Measurements from ENCODE around the gene AKR1E2. TPM values are rescaled to one million over a fixed set of nuclear protein-coding genes. Genes with fewer than 3 reads are reported as not detected.

AKR1E2 gene
- total RNA-seq, 3 donors from 2014 or later (not counting 1 experiment from before 2014, with no cell fraction given), result 0.56 to 4.0 (median 3.7) TPM

GRCh38 chr10:4849555-4850242, 23.7 kb downstream of the AKR1E2 start:
- Mint-ChIP-seq H3K36me3 (no peaks in the 10 kb centered on the region), H3K27ac (no peak overlapping the region), H3K4me3 (no peak overlapping the region), H3K27me3 (ENCODE audit: low read depth in 2 of 2) (no peaks in the 10 kb centered on the region), H3K9me3 (no peaks in the 10 kb centered on the region), H3K4me1 (peaks cover 0 to 13% of the 10 kb centered on the region in 2 donors)
- Histone ChIP-seq H3K27ac (ENCODE audit: low read length) (no peak overlapping the region), H3K9me3 (ENCODE audit: control insufficient read depth, insufficient read depth, low read length) (no peaks in the 10 kb centered on the region), H3K36me3 (ENCODE audit: control insufficient read depth, insufficient read depth, low read length) (no peaks in the 10 kb centered on the region), H3K4me3 (ENCODE audit: low read length) (no peak overlapping the region), H3K4me1 (ENCODE audit: control insufficient read depth, insufficient read depth, low read length) (peaks cover 4% of the 10 kb centered on the region), H3K27me3 (ENCODE audit: control insufficient read depth, insufficient read depth, low read length) (no peaks in the 10 kb centered on the region)
- intact Hi-C loops (cut with micrococcal nuclease), result loop anchor here (1.0 to 5.0 kb wide), 6 partner anchors 243 to 774 kb away; partner anchors contain the start of gene AKR1C3
- TF ChIP-seq, protein P1, sequence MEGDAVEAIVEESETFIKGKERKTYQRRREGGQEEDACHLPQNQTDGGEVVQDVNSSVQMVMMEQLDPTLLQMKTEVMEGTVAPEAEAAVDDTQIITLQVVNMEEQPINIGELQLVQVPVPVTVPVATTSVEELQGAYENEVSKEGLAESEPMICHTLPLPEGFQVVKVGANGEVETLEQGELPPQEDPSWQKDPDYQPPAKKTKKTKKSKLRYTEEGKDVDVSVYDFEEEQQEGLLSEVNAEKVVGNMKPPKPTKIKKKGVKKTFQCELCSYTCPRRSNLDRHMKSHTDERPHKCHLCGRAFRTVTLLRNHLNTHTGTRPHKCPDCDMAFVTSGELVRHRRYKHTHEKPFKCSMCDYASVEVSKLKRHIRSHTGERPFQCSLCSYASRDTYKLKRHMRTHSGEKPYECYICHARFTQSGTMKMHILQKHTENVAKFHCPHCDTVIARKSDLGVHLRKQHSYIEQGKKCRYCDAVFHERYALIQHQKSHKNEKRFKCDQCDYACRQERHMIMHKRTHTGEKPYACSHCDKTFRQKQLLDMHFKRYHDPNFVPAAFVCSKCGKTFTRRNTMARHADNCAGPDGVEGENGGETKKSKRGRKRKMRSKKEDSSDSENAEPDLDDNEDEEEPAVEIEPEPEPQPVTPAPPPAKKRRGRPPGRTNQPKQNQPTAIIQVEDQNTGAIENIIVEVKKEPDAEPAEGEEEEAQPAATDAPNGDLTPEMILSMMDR (IDR thresholded peaks at IDR 0.05), result peak; percentile 100
- DNase-seq, result peak; percentile 82 to 92
- peak; percentile 88 to 95 (median 95) for ATAC-seq
- WGBS (ENCODE audit: insufficient coverage), result 11% methylated on average over 12 of the region's 12 CpGs

GRCh38 chr10:4850397-4850796, 24.4 kb downstream of the AKR1E2 start:
- Histone ChIP-seq H3K4me3 (ENCODE audit: low read length) (no peak overlapping the region), H3K9me3 (ENCODE audit: control insufficient read depth, insufficient read depth, low read length) (no peaks in the 10 kb centered on the region), H3K36me3 (ENCODE audit: control insufficient read depth, insufficient read depth, low read length) (no peaks in the 10 kb centered on the region), H3K4me1 (ENCODE audit: control insufficient read depth, insufficient read depth, low read length) (peaks cover 4% of the 10 kb centered on the region), H3K27ac (ENCODE audit: low read length) (no peak overlapping the region), H3K27me3 (ENCODE audit: control insufficient read depth, insufficient read depth, low read length) (no peaks in the 10 kb centered on the region)
- Mint-ChIP-seq H3K4me3 (no peak overlapping the region), H3K36me3 (no peaks in the 10 kb centered on the region), H3K27ac (no peak overlapping the region), H3K4me1 (peaks cover 0 to 13% of the 10 kb centered on the region in 2 donors), H3K9me3 (no peaks in the 10 kb centered on the region), H3K27me3 (ENCODE audit: low read depth in 2 of 2) (no peaks in the 10 kb centered on the region)
- no peak for ATAC-seq
- WGBS (ENCODE audit: insufficient coverage), result 92% methylated on average over 7 of the region's 7 CpGs
- intact Hi-C loops (cut with micrococcal nuclease), result no loop called here
- DNase-seq, result no peak
- TF ChIP-seq, protein P1 (IDR thresholded peaks at IDR 0.05), result no peak

- no peak overlapping the region for H3K27ac Mint-ChIP-seq
- H3K36me3 Mint-ChIP-seq, result no peaks in the 10 kb centered on the region
- peaks cover 0 to 13% of the 10 kb centered on the region in 2 donors for H3K4me1 Mint-ChIP-seq
- 95% methylated on average over 5 of the region's 5 CpGs for WGBS (ENCODE audit: insufficient coverage)
- Histone ChIP-seq H3K4me3 (ENCODE audit: low read length) (no peak overlapping the region), H3K4me1 (ENCODE audit: control insufficient read depth, insufficient read depth, low read length) (peaks cover 4% of the 10 kb centered on the region), H3K36me3 (ENCODE audit: control insufficient read depth, insufficient read depth, low read length) (no peaks in the 10 kb centered on the region), H3K27me3 (ENCODE audit: control insufficient read depth, insufficient read depth, low read length) (no peaks in the 10 kb centered on the region), H3K9me3 (ENCODE audit: control insufficient read depth, insufficient read depth, low read length) (no peaks in the 10 kb centered on the region), H3K27ac (ENCODE audit: low read length) (no peak overlapping the region)
- DNase-seq (no peak), ATAC-seq (no peak)
- H3K9me3 Mint-ChIP-seq, result no peaks in the 10 kb centered on the region
- intact Hi-C loops (cut with micrococcal nuclease), result no loop called here
- no peak overlapping the region for H3K4me3 Mint-ChIP-seq
- TF ChIP-seq, protein P1 (IDR thresholded peaks at IDR 0.05), result no peak
- H3K27me3 Mint-ChIP-seq (ENCODE audit: low read depth in 2 of 2), result no peaks in the 10 kb centered on the region
These were observed 25.2 kb downstream of the AKR1E2 start for GRCh38 chr10:4851176-4851575.

DNA sequence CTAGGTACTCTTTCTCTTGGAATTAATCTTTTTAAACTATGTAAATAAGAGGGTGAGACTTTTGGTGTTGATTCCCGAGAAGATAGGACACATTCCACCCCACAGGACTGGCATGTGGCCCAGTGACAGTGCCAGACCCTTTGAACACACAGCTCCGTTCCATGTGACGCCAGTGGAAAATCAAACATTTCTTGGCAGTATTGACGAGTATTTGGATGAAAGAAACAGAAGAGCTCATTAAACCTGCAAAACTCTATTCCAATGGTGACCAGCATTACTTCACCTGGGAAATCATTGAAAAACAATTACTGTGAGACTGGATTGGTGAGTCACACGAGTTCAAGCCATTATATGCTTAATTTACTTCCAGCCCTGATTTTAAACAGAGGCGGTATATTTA, 25.8 kb downstream of the AKR1E2 start:
- 83% methylated on average over 6 of the region's 6 CpGs for WGBS (ENCODE audit: insufficient coverage)
- H3K4me1 ChIP-seq (ENCODE audit: control insufficient read depth, insufficient read depth, low read length), result peaks cover 4% of the 10 kb centered on the region
- H3K27ac ChIP-seq (ENCODE audit: low read length), result no peak overlapping the region
- H3K4me3 ChIP-seq (ENCODE audit: low read length), result no peak overlapping the region
- no peaks in the 10 kb centered on the region for H3K36me3 Mint-ChIP-seq
- no peaks in the 10 kb centered on the region for H3K27me3 ChIP-seq (ENCODE audit: control insufficient read depth, insufficient read depth, low read length)
- TF ChIP-seq, protein P1 (IDR thresholded peaks at IDR 0.05), result no peak
- H3K27me3 Mint-ChIP-seq (ENCODE audit: low read depth in 2 of 2), result peaks cover 0 to under 1% of the 10 kb centered on the region in 2 donors
- ATAC-seq (no peak), DNase-seq (no peak)
- no peaks in the 10 kb centered on the region for H3K9me3 ChIP-seq (ENCODE audit: control insufficient read depth, insufficient read depth, low read length)
- no peaks in the 10 kb centered on the region for H3K36me3 ChIP-seq (ENCODE audit: control insufficient read depth, insufficient read depth, low read length)
- H3K4me1 Mint-ChIP-seq, result peaks cover 0 to 13% of the 10 kb centered on the region in 2 donors
- H3K9me3 Mint-ChIP-seq, result no peaks in the 10 kb centered on the region
- intact Hi-C loops (cut with micrococcal nuclease), result no loop called here
- no peak overlapping the region for H3K27ac Mint-ChIP-seq
- no peak overlapping the region for H3K4me3 Mint-ChIP-seq
